Glutamatergic neuron (in vitro differentiated cells): ENCODE measurements around the gene GREM1. TPM values are rescaled to one million over a fixed set of nuclear protein-coding genes. Genes with fewer than 3 reads are reported as not detected.

ENCODE experiments used
- DNase-seq: peaks from one replicate; pipeline ENCODE4 v3.0.0; 2022
- H3K27ac Mint-ChIP-seq: one replicate; pipeline ENCODE4 v1.8.0; 2020; ENCODE audit warnings: mild to moderate bottlenecking, mixed read lengths, inconsistent platforms; ENCODE audit not compliant: unreplicated experiment
- H3K27me3 Mint-ChIP-seq: one replicate; pipeline ENCODE4 v1.8.0; 2020; ENCODE audit warnings: mild to moderate bottlenecking, moderate library complexity, mixed read lengths, inconsistent platforms; ENCODE audit not compliant: unreplicated experiment
- H3K36me3 Mint-ChIP-seq: one replicate; pipeline ENCODE4 v1.8.0; 2020; ENCODE audit warnings: mild to moderate bottlenecking, mixed read lengths, inconsistent platforms; ENCODE audit not compliant: unreplicated experiment
- H3K4me1 Mint-ChIP-seq: one replicate; pipeline ENCODE4 v1.8.0; 2020; ENCODE audit warnings: mild to moderate bottlenecking, low read depth, mixed read lengths, inconsistent platforms; ENCODE audit not compliant: unreplicated experiment
- H3K4me3 Mint-ChIP-seq: one replicate; pipeline ENCODE4 v1.8.0; 2020; ENCODE audit warnings: mild to moderate bottlenecking, mixed read lengths, inconsistent platforms; ENCODE audit not compliant: unreplicated experiment
- H3K9me3 Mint-ChIP-seq: one replicate; pipeline ENCODE4 v1.8.0; 2020; ENCODE audit warnings: mild to moderate bottlenecking, moderate library complexity, mixed read lengths, inconsistent platforms; ENCODE audit not compliant: unreplicated experiment
- total RNA-seq: library from RNA; stranded (reverse); fragmentation: NEBNext Ultra II Directional; extraction: Animal tissue kit (Norgen Biotek cat#: 25700); gene quantifications from one replicate; pipeline ENCODE4 v1.2.1, GENCODE V29; 2021; ENCODE audit not compliant: unreplicated experiment
- TF ChIP-seq, protein P1 (sequence below): fragments of 200-600 bp; sonication (generic); IDR thresholded peaks from one replicate; pipeline ENCODE4 v1.5.0; 2021; ENCODE audit not compliant: partially characterized antibody, unreplicated experiment

GREM1 gene
- total RNA-seq, 1 donor from 2014 or later: not detected

DNA sequence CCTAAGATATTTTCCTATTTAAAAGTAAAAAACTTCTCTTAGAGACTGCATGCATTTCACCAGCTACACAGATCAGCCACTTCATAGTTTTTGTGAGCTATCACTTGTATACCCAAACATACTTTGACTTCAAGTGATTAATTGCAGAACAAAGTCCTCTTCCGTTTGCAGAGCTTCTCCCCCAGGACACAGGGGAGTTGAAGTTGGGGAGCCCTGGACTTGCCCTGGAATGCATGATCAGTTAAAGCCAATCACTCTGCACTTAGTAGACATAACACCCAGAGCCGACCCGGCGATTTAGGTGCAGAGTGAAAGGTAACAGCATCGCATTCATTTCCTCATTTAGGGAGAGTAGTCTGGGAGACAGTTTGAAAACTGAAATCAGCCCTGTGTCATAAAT is 70.1 kb downstream of the GREM1 start:
- Mint-ChIP-seq H3K4me1 (no peaks in the 10 kb centered on the region), H3K4me3 (no peak overlapping the region), H3K9me3 (peaks cover 4% of the 10 kb centered on the region), H3K36me3 (no peaks in the 10 kb centered on the region), H3K27ac (no peak overlapping the region), H3K27me3 (no peaks in the 10 kb centered on the region)
- no peak for DNase-seq
- TF ChIP-seq, protein P1, sequence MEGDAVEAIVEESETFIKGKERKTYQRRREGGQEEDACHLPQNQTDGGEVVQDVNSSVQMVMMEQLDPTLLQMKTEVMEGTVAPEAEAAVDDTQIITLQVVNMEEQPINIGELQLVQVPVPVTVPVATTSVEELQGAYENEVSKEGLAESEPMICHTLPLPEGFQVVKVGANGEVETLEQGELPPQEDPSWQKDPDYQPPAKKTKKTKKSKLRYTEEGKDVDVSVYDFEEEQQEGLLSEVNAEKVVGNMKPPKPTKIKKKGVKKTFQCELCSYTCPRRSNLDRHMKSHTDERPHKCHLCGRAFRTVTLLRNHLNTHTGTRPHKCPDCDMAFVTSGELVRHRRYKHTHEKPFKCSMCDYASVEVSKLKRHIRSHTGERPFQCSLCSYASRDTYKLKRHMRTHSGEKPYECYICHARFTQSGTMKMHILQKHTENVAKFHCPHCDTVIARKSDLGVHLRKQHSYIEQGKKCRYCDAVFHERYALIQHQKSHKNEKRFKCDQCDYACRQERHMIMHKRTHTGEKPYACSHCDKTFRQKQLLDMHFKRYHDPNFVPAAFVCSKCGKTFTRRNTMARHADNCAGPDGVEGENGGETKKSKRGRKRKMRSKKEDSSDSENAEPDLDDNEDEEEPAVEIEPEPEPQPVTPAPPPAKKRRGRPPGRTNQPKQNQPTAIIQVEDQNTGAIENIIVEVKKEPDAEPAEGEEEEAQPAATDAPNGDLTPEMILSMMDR: no peak

GRCh38 chr15:32790352-32790999 is 72.7 kb downstream of the GREM1 start:
- Mint-ChIP-seq H3K27me3 (no peaks in the 10 kb centered on the region), H3K9me3 (peaks cover 4% of the 10 kb centered on the region), H3K27ac (no peak overlapping the region), H3K4me1 (no peaks in the 10 kb centered on the region), H3K4me3 (no peak overlapping the region), H3K36me3 (no peaks in the 10 kb centered on the region)
- no peak for DNase-seq
- TF ChIP-seq, protein P1: no peak

GRCh38 chr15:32792436-32792835 is 74.6 kb downstream of the GREM1 start:
- H3K27me3 Mint-ChIP-seq: no peaks in the 10 kb centered on the region
- H3K9me3 Mint-ChIP-seq: peaks cover 4% of the 10 kb centered on the region
- DNase-seq: no peak
- no peak overlapping the region for H3K4me3 Mint-ChIP-seq
- no peaks in the 10 kb centered on the region for H3K36me3 Mint-ChIP-seq
- no peak overlapping the region for H3K27ac Mint-ChIP-seq
- no peaks in the 10 kb centered on the region for H3K4me1 Mint-ChIP-seq
- TF ChIP-seq, protein P1: no peak

Other genes starting within 250 kb of the GREM1 start
- not detected for gene GOLGA8N, start 124.5 kb upstream of the GREM1 start, total RNA-seq
- 8.9 TPM for gene ARHGAP11A, start 102.5 kb upstream of the GREM1 start, total RNA-seq
- 46.0 TPM for gene SCG5, start 76.3 kb upstream of the GREM1 start, total RNA-seq